CD14-positive monocyte (primary cell): ENCODE data around the gene JARID2. TPM values are rescaled to one million over a fixed set of nuclear protein-coding genes. Genes with fewer than 3 reads are reported as not detected.
A peak's percentile ranks its signal among the peaks of the same experiment; 100 is the strongest.

Experiments used
- DNase-seq, 3 donors: peaks; one replicate each; pipeline ENCODE4 v3.0.0-alpha.2; 2011 to 2022
- H2AFZ ChIP-seq: 2 replicates; pipeline ENCODE4 v1.6.0; 2012; ENCODE audit warnings: mild to moderate bottlenecking, low read depth, low read length, inconsistent platforms; ENCODE audit not compliant: insufficient read depth, poor library complexity, severe bottlenecking
- H3K27ac ChIP-seq, 2 donors: 1 replicate in 1 of 2; 2 replicates in 1 of 2; pipeline ENCODE4 v1.5.1; 2012 to 2013; ENCODE audit warnings: low read length in 2 of 2, control low read depth in 1 of 2, inconsistent platforms in 1 of 2, low read depth in 1 of 2, mild to moderate bottlenecking in 1 of 2
- H3K27me3 ChIP-seq, 2 donors: one replicate each; pipeline versions ENCODE4 v1.6.0 to v1.6.1; 2011 to 2013; ENCODE audit warnings: low read length in 2 of 2; ENCODE audit not compliant: control insufficient read depth in 2 of 2, insufficient read depth in 2 of 2
- H3K36me3 ChIP-seq, 2 donors: replicated peaks in 1 of 2; 1 replicate in 1 of 2; 2 replicates in 1 of 2; pipeline versions ENCODE4 v1.5.1 to v1.6.1; 2012 to 2013; ENCODE audit warnings: low read length in 2 of 2, control low read depth in 1 of 2, inconsistent platforms in 1 of 2, mild to moderate bottlenecking in 1 of 2; ENCODE audit not compliant: insufficient read depth in 2 of 2, control insufficient read depth in 1 of 2
- H3K4me1 ChIP-seq, 2 donors: 1 replicate in 1 of 2; 2 replicates in 1 of 2; pipeline versions ENCODE4 v1.5.1 to v1.6.1; 2012 to 2013; ENCODE audit warnings: low read length in 2 of 2, control low read depth in 1 of 2, inconsistent platforms in 1 of 2, mild to moderate bottlenecking in 1 of 2, moderate library complexity in 1 of 2; ENCODE audit not compliant: insufficient read depth in 2 of 2, control insufficient read depth in 1 of 2
- H3K4me2 ChIP-seq: replicated peaks from 2 replicates; pipeline ENCODE3; 2012; ENCODE audit warnings: low read length, moderate library complexity, mild to moderate bottlenecking; ENCODE audit not compliant: poor library complexity, severe bottlenecking; ENCODE audit errors: extremely low read depth
- H3K4me3 ChIP-seq, 3 experiments: fragments of 200-600 bp in 1 of 3; sonication (generic) in 1 of 3; replicated peaks in 1 of 3; 1 replicate in 2 of 3; 2 replicates in 1 of 3; pipeline ENCODE4 v1.5.1; 2011 to 2013; ENCODE audit warnings: low read length in 3 of 3, mild to moderate bottlenecking in 3 of 3, control low read depth in 2 of 3, low read depth in 2 of 3, inconsistent platforms in 1 of 3, moderate library complexity in 1 of 3
- H3K79me2 ChIP-seq: 2 replicates; pipeline ENCODE4 v1.6.0; 2012; ENCODE audit warnings: mild to moderate bottlenecking, control low read depth, inconsistent platforms, low read length, moderate library complexity; ENCODE audit not compliant: insufficient read depth
- H3K9ac ChIP-seq: 2 replicates; pipeline ENCODE4 v1.6.0; 2017; ENCODE audit warnings: low read length, mild to moderate bottlenecking; ENCODE audit not compliant: insufficient read depth, poor library complexity, severe bottlenecking
- H3K9me3 ChIP-seq, 2 donors: replicated peaks in 1 of 2; 1 replicate in 1 of 2; 2 replicates in 1 of 2; pipeline versions ENCODE4 v1.5.1 to v1.6.1; 2012 to 2013; ENCODE audit warnings: low read length in 2 of 2, control low read depth in 1 of 2; ENCODE audit not compliant: control insufficient read depth in 1 of 2, insufficient read depth in 1 of 2
- H4K20me1 ChIP-seq: 2 replicates; pipeline ENCODE4 v1.6.0; 2012; ENCODE audit warnings: mild to moderate bottlenecking, low read length, control low read depth, moderate library complexity; ENCODE audit not compliant: insufficient read depth
- H3K27ac Mint-ChIP-seq, 7 donors: one replicate each; pipeline ENCODE4 v1.8.0; 2020; ENCODE audit warnings: mild to moderate bottlenecking in 7 of 7, mixed read lengths in 7 of 7, moderate library complexity in 6 of 7, inconsistent platforms in 2 of 7
- H3K27me3 Mint-ChIP-seq, 3 donors: one replicate each; pipeline ENCODE4 v1.8.0; 2021 to 2022; ENCODE audit warnings: low read depth in 3 of 3, mild to moderate bottlenecking in 3 of 3, mixed read lengths in 3 of 3, moderate library complexity in 3 of 3, inconsistent platforms in 1 of 3
- H3K36me3 Mint-ChIP-seq, 2 donors: one replicate each; pipeline ENCODE4 v1.8.0; 2020; ENCODE audit warnings: mixed read lengths in 2 of 2, inconsistent platforms in 1 of 2, mild to moderate bottlenecking in 1 of 2
- H3K4me1 Mint-ChIP-seq: one replicate; pipeline ENCODE4 v1.8.0; 2020; ENCODE audit warnings: mild to moderate bottlenecking, mixed read lengths
- H3K4me3 Mint-ChIP-seq, 2 donors: one replicate each; pipeline ENCODE4 v1.8.0; 2020; ENCODE audit warnings: mild to moderate bottlenecking in 2 of 2, mixed read lengths in 2 of 2, moderate library complexity in 1 of 2
- H3K9me3 Mint-ChIP-seq, 7 donors: one replicate each; pipeline ENCODE4 v1.8.0; 2020 to 2022; ENCODE audit warnings: mixed read lengths in 7 of 7, mild to moderate bottlenecking in 6 of 7, moderate library complexity in 6 of 7, inconsistent platforms in 2 of 7
- CTCF ChIP-seq: fragments of 200-600 bp; IDR thresholded peaks from one replicate; pipeline ENCODE4 v1.8.0; 2022; ENCODE audit warnings: antibody characterized with exemption, mild to moderate bottlenecking
- WGBS: methylation state at CpG from one replicate; pipeline ENCODE4 v1.1.5; 2013; ENCODE audit warnings: missing lambda C conversion rate; ENCODE audit not compliant: insufficient coverage; 5-methylcytosine and 5-hydroxymethylcytosine counted together
- intact Hi-C, 2 donors: fragments of 100-400 bp; cut with micrococcal nuclease; formaldehyde crosslinking; loops; one replicate each; pipeline versions ENCODE4 v1.15.0 to v1.15.1; 2023
- polyA plus RNA-seq, 3 donors: library from polyadenylated mRNA; depleted of rRNA in 1 of 3; unstranded in 2 of 3; stranded (reverse) in 1 of 3; fragments of 300-500 nt in 2 of 3; fragments of >200 nt in 1 of 3; fragmentation: Illumina TruSeq in 2 of 3; gene quantifications; 1 replicate in 2 of 3; 2 replicates in 1 of 3; pipeline ENCODE4 v1.2.3, GENCODE V29; 2012 to 2021

The JARID2 gene
- polyA plus RNA-seq, 3 donors: 6.8 to 17.5 (median 12.5) TPM

GRCh38 chr6:15473741-15474161, 227.9 kb downstream of the JARID2 start:
- no peaks in the 10 kb centered on the region for H3K9me3 Mint-ChIP-seq
- H3K4me3 Mint-ChIP-seq: no peak overlapping the region
- H3K4me1 Mint-ChIP-seq: peaks cover 40% of the 10 kb centered on the region
- no peak overlapping the region for H3K4me3 ChIP-seq
- H3K27ac Mint-ChIP-seq: peak overlapping the region; percentile 79 to 93 (median 89)
- no peaks in the 10 kb centered on the region for H3K9me3 ChIP-seq
- peaks cover 86% of the 10 kb centered on the region for H3K79me2 ChIP-seq
- H4K20me1 ChIP-seq: peaks cover 92% of the 10 kb centered on the region
- H2AFZ ChIP-seq: no peak overlapping the region
- H3K27ac ChIP-seq: peak overlapping the region; percentile 39 to 87
- H3K4me1 ChIP-seq: peaks cover 31 to 33% of the 10 kb centered on the region in 2 donors
- peaks cover 44 to 49% of the 10 kb centered on the region in 2 donors for H3K36me3 Mint-ChIP-seq
- DNase-seq: peak; percentile 54 to 76 (median 61)
- TF ChIP-seq CTCF: no peak
- H3K4me2 ChIP-seq: peak overlapping the region; percentile 27
- no peaks in the 10 kb centered on the region for H3K27me3 ChIP-seq
- no peaks in the 10 kb centered on the region for H3K27me3 Mint-ChIP-seq
- intact Hi-C loops: no loop called here
- no peak overlapping the region for H3K9ac ChIP-seq
- peaks cover 35 to 83% of the 10 kb centered on the region in 2 donors for H3K36me3 ChIP-seq
- WGBS: 68% methylated on average over 4 of the region's 6 CpGs

- peak overlapping the region; percentile 39 to 87 for H3K27ac ChIP-seq
- peaks cover 45 to 53% of the 10 kb centered on the region in 2 donors for H3K36me3 Mint-ChIP-seq
- peaks cover 43% of the 10 kb centered on the region for H3K4me1 Mint-ChIP-seq
- H3K27ac Mint-ChIP-seq: peak overlapping the region; percentile 79 to 93 (median 89)
- no CpG with 5 or more reads among the region's 2 CpGs for WGBS
- H3K27me3 Mint-ChIP-seq: no peaks in the 10 kb centered on the region
- H3K36me3 ChIP-seq: peaks cover 32 to 84% of the 10 kb centered on the region in 2 donors
- intact Hi-C loops: no loop called here
- H3K4me3 ChIP-seq: no peak overlapping the region
- H3K9me3 Mint-ChIP-seq: no peaks in the 10 kb centered on the region
- peaks cover 88% of the 10 kb centered on the region for H3K79me2 ChIP-seq
- DNase-seq: peak; percentile 60 to 83 (median 67)
- H3K9ac ChIP-seq: no peak overlapping the region
- no peaks in the 10 kb centered on the region for H3K27me3 ChIP-seq
- no peak overlapping the region for H3K4me3 Mint-ChIP-seq
- TF ChIP-seq CTCF: no peak
- peaks cover 31 to 33% of the 10 kb centered on the region in 2 donors for H3K4me1 ChIP-seq
- H3K4me2 ChIP-seq: peak overlapping the region; percentile 27
- no peaks in the 10 kb centered on the region for H3K9me3 ChIP-seq
- H4K20me1 ChIP-seq: peaks cover 94% of the 10 kb centered on the region
- H2AFZ ChIP-seq: no peak overlapping the region
These were observed 228.3 kb downstream of the JARID2 start for GRCh38 chr6:15474196-15474595.
